ENCODE data around the gene GDF7.
A peak's percentile ranks its signal among the peaks of the same experiment; 100 is the strongest.

Gene GDF7

DNA sequence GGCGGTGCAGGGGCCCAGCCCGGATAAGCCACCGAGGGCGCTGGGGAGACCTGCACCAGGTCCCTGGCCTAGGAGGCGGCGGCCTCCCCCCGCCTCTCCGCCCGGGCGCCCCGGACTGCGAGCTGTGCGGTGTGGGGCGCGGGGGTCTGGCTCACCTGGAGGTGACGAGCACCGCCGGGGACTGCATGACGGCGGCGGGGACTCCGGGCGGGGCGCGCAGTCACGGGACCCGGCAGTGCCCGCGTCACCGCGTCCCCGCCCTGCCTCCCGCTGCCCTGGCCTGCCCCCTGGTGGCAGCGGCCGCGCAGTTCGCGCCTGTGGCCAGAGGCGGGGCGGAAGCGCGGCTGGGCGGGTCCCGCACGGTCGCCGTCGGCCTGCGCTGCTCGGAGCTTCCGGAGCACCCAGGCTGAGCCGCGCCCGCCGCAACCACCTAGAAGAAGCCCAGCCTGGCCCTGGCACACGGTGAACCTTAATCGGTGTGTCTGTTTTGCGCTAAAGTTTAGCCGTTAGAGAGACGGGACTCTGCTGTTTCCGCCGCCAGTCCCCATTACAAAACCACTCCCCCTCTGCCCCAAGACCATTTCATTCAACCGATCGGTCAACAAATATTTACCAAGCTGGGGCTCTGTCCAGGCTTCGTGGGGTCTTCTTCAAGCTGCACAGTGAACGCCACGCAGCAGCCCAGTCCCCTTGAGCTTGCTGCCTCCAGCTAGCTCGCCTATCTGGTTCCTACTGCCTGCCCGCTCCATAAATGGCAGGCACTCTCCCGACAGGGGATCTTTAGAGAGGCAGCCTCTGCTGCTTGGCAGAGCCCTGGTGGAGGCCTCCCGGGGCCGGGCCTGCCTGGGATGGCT lies 15.8 kb upstream of the GDF7 start, which contains the start of gene HS1BP3:
HS1BP3 (minus strand) TSS at position 222 of the 854 bp plus-strand sequence; CDS start at position 187, 35 bp downstream.
- H3K4me3 ChIP-seq (ENCODE audit: low read length in 2 of 2) = peak within 1 kb of the TSS; percentile 87 to 98
- H3K9me3 ChIP-seq (ENCODE audit: control insufficient read depth in 2 of 2, low read length in 2 of 2) = no peaks in the 10 kb centered on the region
- peak within 1 kb of the TSS; percentile 86 to 96 for H3K9ac ChIP-seq (ENCODE audit: low read length in 2 of 2)
- peak within 1 kb of the TSS; percentile 97 for H3K27ac ChIP-seq (ENCODE audit: low read length)
- peaks cover 60% of the 10 kb centered on the region for H3K4me1 ChIP-seq (ENCODE audit: control insufficient read depth, insufficient read depth, low read length)
- H3K27me3 ChIP-seq (ENCODE audit: control insufficient read depth in 1 of 2, insufficient read depth in 2 of 2, low read length in 2 of 2) = peaks cover 0 to 2% of the 10 kb centered on the region in 2 donors
- peaks cover 3 to 6% of the 10 kb centered on the region in 2 donors for H3K36me3 ChIP-seq (ENCODE audit: control insufficient read depth in 2 of 2, insufficient read depth in 2 of 2, low read length in 2 of 2)

- H3K4me3 ChIP-seq (ENCODE audit: low read length in 2 of 2) = peak overlapping the region; percentile 66 to 98
- H3K9me3 ChIP-seq (ENCODE audit: control insufficient read depth in 2 of 2, low read length in 2 of 2) = no peaks in the 10 kb centered on the region
- H3K27me3 ChIP-seq (ENCODE audit: control insufficient read depth in 1 of 2, insufficient read depth in 2 of 2, low read length in 2 of 2) = peaks cover 0 to 2% of the 10 kb centered on the region in 2 donors
- H3K4me1 ChIP-seq (ENCODE audit: control insufficient read depth, insufficient read depth, low read length) = peaks cover 56% of the 10 kb centered on the region
- H3K9ac ChIP-seq (ENCODE audit: low read length in 2 of 2) = peak overlapping the region; percentile 86 to 96
- H3K27ac ChIP-seq (ENCODE audit: low read length) = peak overlapping the region; percentile 97
- H3K36me3 ChIP-seq (ENCODE audit: control insufficient read depth in 2 of 2, insufficient read depth in 2 of 2, low read length in 2 of 2) = peaks cover 0 to 2% of the 10 kb centered on the region in 2 donors
Measured at GRCh38 chr2:20651731-20652099, 15.2 kb upstream of the GDF7 start.

- peak overlapping the region; percentile 97 for H3K27ac ChIP-seq (ENCODE audit: low read length)
- no peak overlapping the region for H3K4me3 ChIP-seq (ENCODE audit: low read length in 2 of 2)
- no peaks in the 10 kb centered on the region for H3K36me3 ChIP-seq (ENCODE audit: control insufficient read depth in 2 of 2, insufficient read depth in 2 of 2, low read length in 2 of 2)
- peak overlapping the region in 1 of 2 donors; percentile 47 for H3K9ac ChIP-seq (ENCODE audit: low read length in 2 of 2)
- no peaks in the 10 kb centered on the region for H3K9me3 ChIP-seq (ENCODE audit: control insufficient read depth in 2 of 2, low read length in 2 of 2)
- peaks cover 52% of the 10 kb centered on the region for H3K4me1 ChIP-seq (ENCODE audit: control insufficient read depth, insufficient read depth, low read length)
- H3K27me3 ChIP-seq (ENCODE audit: control insufficient read depth in 1 of 2, insufficient read depth in 2 of 2, low read length in 2 of 2) = peaks cover 0 to 2% of the 10 kb centered on the region in 2 donors
Measured at GRCh38 chr2:20652141-20652540, 14.8 kb upstream of the GDF7 start.

DNA sequence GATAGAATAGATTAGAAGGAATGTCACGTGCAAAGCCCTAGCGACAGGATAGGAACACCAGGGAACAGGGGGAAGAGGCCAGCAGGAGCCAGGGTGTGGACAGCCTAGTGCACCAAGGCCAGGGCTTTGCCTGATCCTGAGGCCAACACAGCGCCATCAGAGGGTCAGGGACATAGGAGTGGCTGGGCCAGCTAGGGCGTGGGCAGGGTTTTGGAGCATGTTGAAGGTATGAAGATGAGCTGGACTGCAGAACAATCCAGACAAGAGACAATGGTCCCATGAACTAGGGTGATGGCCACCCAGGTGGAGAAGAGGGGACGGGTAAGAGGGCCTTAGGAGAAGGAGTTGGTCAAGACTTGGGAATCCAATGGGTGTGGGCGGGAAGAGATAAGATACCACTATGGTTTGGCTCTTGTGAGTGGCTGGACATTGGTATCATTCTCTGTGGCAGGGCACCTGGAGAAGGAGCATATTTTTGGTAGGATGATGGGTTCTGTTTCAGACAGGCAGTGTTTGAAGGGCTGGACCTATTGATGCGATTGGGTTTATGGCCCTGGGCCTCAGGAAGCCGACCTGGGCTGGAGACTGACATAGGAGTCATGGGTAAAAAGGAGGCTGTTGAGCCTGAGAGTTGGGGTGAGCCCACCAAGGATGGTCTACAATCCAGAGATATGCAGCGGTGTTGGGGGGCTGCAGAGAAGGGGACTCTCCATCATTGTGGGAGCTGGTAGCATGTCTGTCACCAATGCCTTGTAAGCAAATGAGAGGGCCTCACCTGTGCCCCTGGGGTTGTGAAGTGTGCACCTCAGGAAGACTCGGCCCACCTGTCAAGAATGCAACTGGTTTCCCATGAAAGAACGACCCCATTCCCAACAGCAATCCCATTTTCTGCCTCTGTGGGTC lies 14.0 kb upstream of the GDF7 start:
- H3K4me1 ChIP-seq (ENCODE audit: control insufficient read depth, insufficient read depth, low read length) = peaks cover 44% of the 10 kb centered on the region
- H3K9ac ChIP-seq (ENCODE audit: low read length in 2 of 2) = no peak overlapping the region
- H3K4me3 ChIP-seq (ENCODE audit: low read length in 2 of 2) = no peak overlapping the region
- peaks cover 0 to 2% of the 10 kb centered on the region in 2 donors for H3K27me3 ChIP-seq (ENCODE audit: control insufficient read depth in 1 of 2, insufficient read depth in 2 of 2, low read length in 2 of 2)
- H3K9me3 ChIP-seq (ENCODE audit: control insufficient read depth in 2 of 2, low read length in 2 of 2) = no peaks in the 10 kb centered on the region
- peak overlapping the region; percentile 97 for H3K27ac ChIP-seq (ENCODE audit: low read length)
- H3K36me3 ChIP-seq (ENCODE audit: control insufficient read depth in 2 of 2, insufficient read depth in 2 of 2, low read length in 2 of 2) = no peaks in the 10 kb centered on the region

DNA sequence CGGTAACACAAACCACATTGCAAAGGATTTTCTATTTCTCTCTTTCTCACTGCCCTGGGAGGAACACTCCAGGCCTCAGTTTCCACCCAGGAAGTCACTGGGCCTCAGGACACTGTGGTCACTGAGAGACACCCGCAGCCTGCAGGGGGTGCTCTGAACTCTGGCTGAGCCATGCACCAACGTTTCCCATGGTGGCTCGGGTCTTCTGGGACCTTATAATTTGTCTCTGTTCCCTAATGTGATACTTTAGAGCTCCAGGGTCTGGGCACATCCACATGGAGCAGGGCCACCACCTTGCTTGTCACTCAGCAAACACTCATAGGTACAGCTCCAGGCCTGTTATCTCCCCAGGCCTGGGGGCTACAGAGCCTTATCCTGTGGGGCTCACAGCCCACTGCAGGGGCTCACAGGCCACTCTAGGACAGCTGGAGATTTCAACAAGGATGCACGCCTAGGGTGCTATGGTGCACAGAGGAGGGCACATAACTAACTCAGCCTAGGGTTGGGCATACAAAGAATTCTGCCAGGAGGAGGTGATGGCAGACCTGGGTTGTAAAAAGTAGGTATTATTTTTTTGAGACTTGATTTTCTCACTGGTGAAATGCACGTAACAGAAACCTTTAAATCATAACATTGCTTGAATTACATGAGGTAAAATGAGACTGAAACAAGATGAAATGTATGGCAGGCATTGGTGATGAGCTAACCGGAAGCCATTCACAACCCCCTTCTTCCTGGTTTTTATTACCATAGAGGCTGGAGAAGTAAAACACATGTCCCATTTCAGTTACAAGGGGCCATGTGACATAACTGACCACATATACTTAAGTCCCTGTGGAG lies 13.0 kb upstream of the GDF7 start:
- Histone ChIP-seq H3K27me3 (ENCODE audit: control insufficient read depth in 1 of 2, insufficient read depth in 2 of 2, low read length in 2 of 2) (peaks cover 0 to 2% of the 10 kb centered on the region in 2 donors), H3K36me3 (ENCODE audit: control insufficient read depth in 2 of 2, insufficient read depth in 2 of 2, low read length in 2 of 2) (no peaks in the 10 kb centered on the region), H3K9ac (ENCODE audit: low read length in 2 of 2) (no peak overlapping the region), H3K9me3 (ENCODE audit: control insufficient read depth in 2 of 2, low read length in 2 of 2) (no peaks in the 10 kb centered on the region), H3K27ac (ENCODE audit: low read length) (no peak overlapping the region), H3K4me1 (ENCODE audit: control insufficient read depth, insufficient read depth, low read length) (peaks cover 34% of the 10 kb centered on the region), H3K4me3 (ENCODE audit: low read length in 2 of 2) (no peak overlapping the region)

GRCh38 chr2:20654535-20654813 lies 12.5 kb upstream of the GDF7 start:
- no peak overlapping the region for H3K27ac ChIP-seq (ENCODE audit: low read length)
- no peaks in the 10 kb centered on the region for H3K9me3 ChIP-seq (ENCODE audit: control insufficient read depth in 2 of 2, low read length in 2 of 2)
- no peak overlapping the region for H3K9ac ChIP-seq (ENCODE audit: low read length in 2 of 2)
- H3K4me1 ChIP-seq (ENCODE audit: control insufficient read depth, insufficient read depth, low read length) = peaks cover 29% of the 10 kb centered on the region
- H3K4me3 ChIP-seq (ENCODE audit: low read length in 2 of 2) = no peak overlapping the region
- H3K36me3 ChIP-seq (ENCODE audit: control insufficient read depth in 2 of 2, insufficient read depth in 2 of 2, low read length in 2 of 2) = no peaks in the 10 kb centered on the region
- peaks cover 0 to 2% of the 10 kb centered on the region in 2 donors for H3K27me3 ChIP-seq (ENCODE audit: control insufficient read depth in 1 of 2, insufficient read depth in 2 of 2, low read length in 2 of 2)

DNA sequence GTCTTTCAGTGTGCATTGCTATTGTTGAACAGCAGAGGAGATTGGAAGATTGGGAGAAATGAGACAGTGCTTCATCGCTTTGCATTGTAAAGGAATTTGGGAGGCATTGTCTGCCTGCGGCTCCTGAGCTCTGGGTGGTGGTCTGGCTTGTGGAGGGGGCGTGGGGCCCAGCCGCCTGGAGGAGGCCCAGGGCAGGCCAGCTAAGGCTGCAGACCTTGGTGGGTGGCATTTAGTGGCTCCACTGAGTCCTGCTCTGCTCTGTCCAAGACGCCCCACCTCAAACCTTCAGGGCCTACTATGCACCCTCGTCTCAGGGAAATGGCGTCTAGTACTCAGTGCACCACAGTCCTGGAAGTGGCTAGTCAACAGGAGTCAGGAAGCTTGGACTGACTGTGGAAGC lies 10.4 kb upstream of the GDF7 start:
- Histone ChIP-seq H3K4me3 (ENCODE audit: low read length in 2 of 2) (no peak overlapping the region), H3K36me3 (ENCODE audit: control insufficient read depth in 2 of 2, insufficient read depth in 2 of 2, low read length in 2 of 2) (no peaks in the 10 kb centered on the region), H3K27me3 (ENCODE audit: control insufficient read depth in 1 of 2, insufficient read depth in 2 of 2, low read length in 2 of 2) (peaks cover 2 to 4% of the 10 kb centered on the region in 2 donors), H3K9me3 (ENCODE audit: control insufficient read depth in 2 of 2, low read length in 2 of 2) (no peaks in the 10 kb centered on the region), H3K4me1 (ENCODE audit: control insufficient read depth, insufficient read depth, low read length) (peaks cover 11% of the 10 kb centered on the region), H3K9ac (ENCODE audit: low read length in 2 of 2) (no peak overlapping the region), H3K27ac (ENCODE audit: low read length) (no peak overlapping the region)

DNA sequence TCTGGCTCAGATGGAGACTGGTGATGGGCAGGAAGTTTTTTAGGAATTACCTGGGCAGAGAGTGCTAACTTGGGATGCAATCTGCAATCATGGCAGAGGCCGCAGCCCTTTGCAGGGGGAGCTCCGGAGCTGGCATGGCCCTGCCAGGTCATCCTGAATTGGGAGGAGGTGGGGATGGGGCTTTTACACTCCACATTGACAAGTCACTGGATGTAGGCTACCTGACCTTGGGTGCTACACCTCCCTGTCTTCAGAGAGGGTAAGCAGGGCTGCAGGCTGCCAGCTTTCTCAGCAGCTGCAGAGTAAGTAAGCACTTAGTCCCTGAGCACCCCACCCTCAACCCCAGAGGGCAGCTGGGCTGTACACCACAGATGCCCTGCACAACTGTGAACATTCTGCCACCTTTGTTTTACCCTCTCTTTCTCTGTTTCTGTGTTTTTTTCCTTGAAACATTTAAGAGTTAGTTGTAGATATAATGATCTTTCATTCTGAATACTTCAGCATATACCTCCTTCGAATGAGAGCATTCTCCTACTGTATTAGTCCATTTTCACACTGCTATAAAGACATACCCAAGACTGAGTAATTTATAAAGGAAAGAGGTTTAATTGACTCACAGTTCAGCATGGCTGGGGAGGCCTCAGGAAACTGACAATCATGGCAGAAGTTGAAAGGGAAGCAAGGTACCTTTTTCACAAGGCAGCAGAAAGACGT lies 9.3 kb upstream of the GDF7 start:
- Histone ChIP-seq H3K9me3 (ENCODE audit: control insufficient read depth in 2 of 2, low read length in 2 of 2) (no peaks in the 10 kb centered on the region), H3K36me3 (ENCODE audit: control insufficient read depth in 2 of 2, insufficient read depth in 2 of 2, low read length in 2 of 2) (no peaks in the 10 kb centered on the region), H3K27me3 (ENCODE audit: control insufficient read depth in 1 of 2, insufficient read depth in 2 of 2, low read length in 2 of 2) (peaks cover 7 to 15% of the 10 kb centered on the region in 2 donors), H3K4me3 (ENCODE audit: low read length in 2 of 2) (no peak overlapping the region), H3K27ac (ENCODE audit: low read length) (no peak overlapping the region), H3K4me1 (ENCODE audit: control insufficient read depth, insufficient read depth, low read length) (peaks cover 2% of the 10 kb centered on the region), H3K9ac (ENCODE audit: low read length in 2 of 2) (no peak overlapping the region)

GRCh38 chr2:20660506-20661420 lies 6.2 kb upstream of the GDF7 start:
- Histone ChIP-seq H3K4me3 (ENCODE audit: low read length in 2 of 2) (no peak overlapping the region), H3K36me3 (ENCODE audit: control insufficient read depth in 2 of 2, insufficient read depth in 2 of 2, low read length in 2 of 2) (no peaks in the 10 kb centered on the region), H3K4me1 (ENCODE audit: control insufficient read depth, insufficient read depth, low read length) (peaks cover 7% of the 10 kb centered on the region), H3K9me3 (ENCODE audit: control insufficient read depth in 2 of 2, low read length in 2 of 2) (no peaks in the 10 kb centered on the region), H3K27me3 (ENCODE audit: control insufficient read depth in 1 of 2, insufficient read depth in 2 of 2, low read length in 2 of 2) (peaks cover 31 to 42% of the 10 kb centered on the region in 2 donors), H3K9ac (ENCODE audit: low read length in 2 of 2) (no peak overlapping the region), H3K27ac (ENCODE audit: low read length) (no peak overlapping the region)
